ENCODE results near the gene LIF. TPM values are rescaled to one million over a fixed set of nuclear protein-coding genes. Genes with fewer than 3 reads are reported as not detected.

Gene LIF
- polyA plus RNA-seq, 1 of the 3 experiments (the other 2 are of a cell fraction): 24.6 TPM

DNA sequence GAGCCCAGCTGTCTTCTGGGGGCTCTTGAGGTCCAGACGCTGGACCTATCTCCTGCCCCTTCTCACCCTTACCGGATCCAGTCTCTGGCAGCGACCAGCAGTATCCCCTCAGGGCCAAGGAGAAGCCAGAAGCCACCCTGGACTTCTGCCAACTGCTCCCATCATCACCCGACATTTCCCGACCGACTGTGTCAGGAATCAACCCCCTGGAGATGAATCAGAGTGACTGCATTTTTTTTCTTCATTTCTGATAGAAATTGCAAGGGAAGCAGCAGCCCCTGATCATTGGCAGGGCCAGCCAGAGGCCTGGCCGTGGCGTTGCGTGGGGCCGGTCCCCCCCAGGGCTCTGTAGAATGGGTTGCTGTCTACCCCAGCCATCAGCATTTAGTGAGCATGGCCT, 5.2 kb upstream of the LIF start:
- Histone ChIP-seq H3K4me1 (ENCODE audit: control insufficient read depth in 1 of 2, insufficient read depth in 2 of 2, low read depth in 1 of 2, low read length in 1 of 2) (peaks cover 36 to 43% of the 10 kb centered on the region in 2 experiments), H3K4me3 (ENCODE audit: low read depth in 2 of 2, low read length in 1 of 2) (no peak overlapping the region), H3K9me2 (no peaks in the 10 kb centered on the region), H2AFZ (ENCODE audit: low read depth) (no peak overlapping the region), H3K9ac (0 out of 2 replicates have a peak overlapping the region, but pooled peaks have one; percentile 13), H3K9me3 (no peaks in the 10 kb centered on the region), H3K27ac (ENCODE audit: low read depth in 2 of 2, low read length in 1 of 2) (peak overlapping the region; percentile 13 to 55), H3K79me2 (ENCODE audit: insufficient read depth) (peaks cover 4% of the 10 kb centered on the region; the same call in 1 of the 2 replicates), H4K20me1 (ENCODE audit: insufficient read depth) (no peaks in the 10 kb centered on the region), H3K4me2 (peak overlapping the region; percentile 20; the same call in 1 of the 2 replicates), H3F3A (replicated peaks; ENCODE audit: insufficient read depth) (peaks cover 14% of the 10 kb centered on the region), H3K36me3 (replicated peaks in 1 of 2; ENCODE audit: control insufficient read depth in 1 of 2, insufficient read depth in 2 of 2, low read length in 1 of 2) (no peaks in the 10 kb centered on the region), H3K27me3 (ENCODE audit: insufficient read depth) (no peaks in the 10 kb centered on the region)
- 3% methylated on average over 8 of the region's 10 CpGs for WGBS (ENCODE audit: low lambda C conversion rate)
- ChIA-PET CTCF (interaction anchor here (0.8 to 1.2 kb wide), 3 partner anchors 11 to 163 kb away, joined by 3 to 5 read pairs (median 5); no protein-coding TSS in a partner anchor), POLR2A (no interaction called here)
- peak; percentile 89 for DNase-seq
- TF ChIP-seq, protein P1, sequence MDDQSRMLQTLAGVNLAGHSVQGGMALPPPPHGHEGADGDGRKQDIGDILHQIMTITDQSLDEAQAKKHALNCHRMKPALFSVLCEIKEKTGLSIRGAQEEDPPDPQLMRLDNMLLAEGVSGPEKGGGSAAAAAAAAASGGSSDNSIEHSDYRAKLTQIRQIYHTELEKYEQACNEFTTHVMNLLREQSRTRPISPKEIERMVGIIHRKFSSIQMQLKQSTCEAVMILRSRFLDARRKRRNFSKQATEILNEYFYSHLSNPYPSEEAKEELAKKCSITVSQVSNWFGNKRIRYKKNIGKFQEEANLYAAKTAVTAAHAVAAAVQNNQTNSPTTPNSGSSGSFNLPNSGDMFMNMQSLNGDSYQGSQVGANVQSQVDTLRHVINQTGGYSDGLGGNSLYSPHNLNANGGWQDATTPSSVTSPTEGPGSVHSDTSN (IDR thresholded peaks at IDR 0.05): peak; percentile 86
- TF ChIP-seq EP300 (IDR thresholded peaks at IDR 0.05; ENCODE audit: borderline replicate concordance in 1 of 2, low read depth in 1 of 2, low read length in 1 of 2) (peak; percentile 19 to 56; a peak in 1 of 4 replicates), TCF12 (IDR thresholded peaks at IDR 0.05) (peak; percentile 70), MXI1 (IDR thresholded peaks at IDR 0.05; ENCODE audit: low read depth, low read length) (no peak), ELF1 (IDR thresholded peaks at IDR 0.05) (no peak), FOXM1 (IDR thresholded peaks at IDR 0.05; ENCODE audit: low read depth) (no peak), CHD2 (IDR thresholded peaks at IDR 0.05; ENCODE audit: low read length, partially characterized antibody) (no peak), TAF1 (IDR thresholded peaks at IDR 0.05; ENCODE audit: borderline replicate concordance, low read depth, low read length) (no peak), POLR2AphosphoS5 (IDR thresholded peaks at IDR 0.05; ENCODE audit: low read depth, low read length) (no peak), RCOR1 (IDR thresholded peaks at IDR 0.05; ENCODE audit: low read length) (no peak), GATA2 (CRISPR knock-in tag; IDR thresholded peaks at IDR 0.05) (no peak), RAD21 (IDR thresholded peaks at IDR 0.05; ENCODE audit: low read length) (peak; percentile 18; the same call in 1 of the 2 replicates), JUND (IDR thresholded peaks at IDR 0.05) (no peak; the same call in 1 of the 2 replicates), SMC3 (IDR thresholded peaks at IDR 0.05; ENCODE audit: low read depth, low read length) (no peak), REST (IDR thresholded peaks at IDR 0.05; ENCODE audit: low read depth, low read length) (no peak), NFIC (IDR thresholded peaks at IDR 0.05; ENCODE audit: borderline replicate concordance) (peak; percentile 92), YY1 (IDR thresholded peaks at IDR 0.05; ENCODE audit: low read depth) (no peak)
- TF ChIP-seq, protein P2, sequence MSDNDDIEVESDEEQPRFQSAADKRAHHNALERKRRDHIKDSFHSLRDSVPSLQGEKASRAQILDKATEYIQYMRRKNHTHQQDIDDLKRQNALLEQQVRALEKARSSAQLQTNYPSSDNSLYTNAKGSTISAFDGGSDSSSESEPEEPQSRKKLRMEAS (IDR thresholded peaks at IDR 0.05; ENCODE audit: low read depth): no peak
- TF ChIP-seq, protein P3, sequence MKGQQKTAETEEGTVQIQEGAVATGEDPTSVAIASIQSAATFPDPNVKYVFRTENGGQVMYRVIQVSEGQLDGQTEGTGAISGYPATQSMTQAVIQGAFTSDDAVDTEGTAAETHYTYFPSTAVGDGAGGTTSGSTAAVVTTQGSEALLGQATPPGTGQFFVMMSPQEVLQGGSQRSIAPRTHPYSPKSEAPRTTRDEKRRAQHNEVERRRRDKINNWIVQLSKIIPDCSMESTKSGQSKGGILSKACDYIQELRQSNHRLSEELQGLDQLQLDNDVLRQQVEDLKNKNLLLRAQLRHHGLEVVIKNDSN (IDR thresholded peaks at IDR 0.05; ENCODE audit: borderline replicate concordance, low read depth): no peak
- TF ChIP-seq, protein P4, sequence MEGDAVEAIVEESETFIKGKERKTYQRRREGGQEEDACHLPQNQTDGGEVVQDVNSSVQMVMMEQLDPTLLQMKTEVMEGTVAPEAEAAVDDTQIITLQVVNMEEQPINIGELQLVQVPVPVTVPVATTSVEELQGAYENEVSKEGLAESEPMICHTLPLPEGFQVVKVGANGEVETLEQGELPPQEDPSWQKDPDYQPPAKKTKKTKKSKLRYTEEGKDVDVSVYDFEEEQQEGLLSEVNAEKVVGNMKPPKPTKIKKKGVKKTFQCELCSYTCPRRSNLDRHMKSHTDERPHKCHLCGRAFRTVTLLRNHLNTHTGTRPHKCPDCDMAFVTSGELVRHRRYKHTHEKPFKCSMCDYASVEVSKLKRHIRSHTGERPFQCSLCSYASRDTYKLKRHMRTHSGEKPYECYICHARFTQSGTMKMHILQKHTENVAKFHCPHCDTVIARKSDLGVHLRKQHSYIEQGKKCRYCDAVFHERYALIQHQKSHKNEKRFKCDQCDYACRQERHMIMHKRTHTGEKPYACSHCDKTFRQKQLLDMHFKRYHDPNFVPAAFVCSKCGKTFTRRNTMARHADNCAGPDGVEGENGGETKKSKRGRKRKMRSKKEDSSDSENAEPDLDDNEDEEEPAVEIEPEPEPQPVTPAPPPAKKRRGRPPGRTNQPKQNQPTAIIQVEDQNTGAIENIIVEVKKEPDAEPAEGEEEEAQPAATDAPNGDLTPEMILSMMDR (IDR thresholded peaks at IDR 0.05): no peak

Data from SK-N-SH (cell line).